AML-193 (cell line): ENCODE results near the gene DENND4A.
"Not testable (repeated sequence)": the region's sequence is repeated elsewhere in the genome, so short reads cannot be mapped to it uniquely, and the experiment has no call there.

Experiments used
- DNase-seq, 2 experiments: peaks; one replicate each; lab custom pipeline; 2025; lab: John Stamatoyannopoulos, UW

DENND4A gene

GRCh38 chr15:65789105-65789504, 3.0 kb downstream of the DENND4A start:
- no peak for DNase-seq

GRCh38 chr15:65787260-65787659, 4.8 kb downstream of the DENND4A start:
- DNase-seq = no peak

DNA sequence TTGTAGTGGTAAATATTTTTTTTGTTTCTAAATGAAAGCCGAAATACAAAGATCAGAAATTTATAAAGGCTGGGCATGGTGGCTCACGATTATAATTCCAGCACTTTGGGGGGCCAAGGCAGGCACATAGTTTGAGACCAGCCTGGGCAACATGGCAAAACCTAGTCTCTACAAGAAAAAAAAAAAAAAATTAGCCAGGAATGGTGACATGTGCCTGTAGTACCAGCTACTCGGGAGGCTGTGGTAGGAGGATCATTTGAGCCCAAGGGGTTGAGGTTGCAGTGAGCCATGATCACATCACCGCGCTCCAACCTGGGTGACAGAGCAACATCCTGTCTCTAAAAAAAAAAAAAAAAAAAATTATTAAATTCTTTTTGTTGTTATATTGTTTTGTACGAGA, 6.9 kb downstream of the DENND4A start:
- DNase-seq = no peak

DNA sequence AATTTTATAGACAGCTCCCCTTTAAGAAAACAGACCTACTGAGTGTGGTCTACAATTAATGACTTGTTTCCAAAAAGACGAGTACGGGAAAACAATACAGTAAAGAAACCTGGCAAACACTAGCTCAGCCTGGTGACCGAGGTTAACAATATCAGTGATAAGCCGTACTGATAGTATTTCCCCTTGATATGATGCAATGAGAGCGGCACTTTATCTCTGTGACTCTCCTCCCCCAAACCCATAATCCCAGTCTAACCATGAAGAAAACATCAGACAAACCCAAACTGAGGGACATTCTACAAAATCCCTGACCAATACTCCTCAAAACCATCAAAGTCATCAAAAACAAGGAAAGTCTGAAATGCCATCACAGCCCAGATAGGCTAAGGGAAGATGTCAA, 8.2 kb downstream of the DENND4A start:
- no peak for DNase-seq

- no peak for DNase-seq
These were observed 10.0 kb downstream of the DENND4A start for GRCh38 chr15:65782096-65782495.

DNA sequence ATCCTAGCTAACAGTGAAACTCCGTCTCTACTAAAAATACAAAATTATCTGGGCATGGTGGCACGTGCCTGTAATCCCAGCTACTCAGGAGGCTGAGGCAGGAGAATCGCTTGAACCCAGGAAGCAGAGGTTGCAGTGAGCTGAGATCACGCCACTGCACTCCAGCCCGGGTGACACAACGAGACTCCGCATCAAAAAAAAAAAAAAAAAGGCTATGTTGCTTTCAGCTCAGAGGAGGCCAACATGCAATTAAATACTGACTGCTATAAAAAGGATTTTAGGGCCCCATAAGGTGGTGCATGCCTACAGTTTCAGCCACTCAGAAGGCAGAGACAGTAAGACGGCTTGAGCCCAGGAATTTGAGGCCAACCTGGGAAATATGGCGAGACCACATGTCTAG, 13.4 kb downstream of the DENND4A start:
- not testable (repeated sequence) for DNase-seq

- no peak for DNase-seq
These were observed 13.8 kb downstream of the DENND4A start for GRCh38 chr15:65778269-65778668.

DNA sequence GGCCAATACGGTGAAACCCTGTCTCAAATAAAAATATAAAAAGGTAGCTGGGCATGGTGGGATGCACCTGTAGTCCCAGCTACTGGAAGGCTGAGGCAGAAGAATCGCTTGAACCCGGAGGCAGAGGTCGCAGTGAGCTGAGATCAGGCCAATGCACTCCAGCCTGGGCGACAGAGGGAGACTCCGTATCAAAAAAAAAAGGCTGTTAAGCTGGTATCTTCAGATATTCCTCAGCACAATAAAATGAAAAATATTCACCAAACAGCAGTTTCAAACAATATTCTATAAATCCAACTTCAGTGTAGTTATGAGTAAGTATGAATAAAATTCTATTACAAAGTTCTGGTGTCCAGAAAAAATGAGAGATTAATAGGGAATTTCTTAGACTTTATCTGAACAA, 14.2 kb downstream of the DENND4A start:
- no peak for DNase-seq

DNA sequence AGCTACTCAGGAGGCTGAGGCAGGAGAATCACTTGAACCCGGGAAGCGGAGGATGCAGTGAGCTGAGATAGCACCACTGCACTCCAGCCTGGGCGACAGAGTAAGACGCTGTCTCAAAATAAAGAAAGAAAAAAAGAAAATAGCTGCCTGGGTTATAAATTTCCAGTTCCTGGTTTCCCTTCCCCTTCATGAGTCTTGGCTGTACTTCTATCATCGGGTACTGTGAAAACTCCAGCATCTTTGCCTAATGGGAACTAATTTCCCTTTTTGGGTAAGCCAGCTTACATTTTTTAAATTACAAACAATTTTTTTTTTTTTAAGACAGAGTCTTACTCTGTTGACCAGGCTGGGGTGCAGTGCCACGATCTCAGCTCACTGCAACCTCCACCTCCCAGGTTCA, 15.0 kb downstream of the DENND4A start:
- no peak for DNase-seq

GRCh38 chr15:65773386-65774111, 18.5 kb downstream of the DENND4A start:
- DNase-seq = no peak

GRCh38 chr15:65772930-65773329, 19.2 kb downstream of the DENND4A start:
- DNase-seq = peak; percentile 49 to 57

DNA sequence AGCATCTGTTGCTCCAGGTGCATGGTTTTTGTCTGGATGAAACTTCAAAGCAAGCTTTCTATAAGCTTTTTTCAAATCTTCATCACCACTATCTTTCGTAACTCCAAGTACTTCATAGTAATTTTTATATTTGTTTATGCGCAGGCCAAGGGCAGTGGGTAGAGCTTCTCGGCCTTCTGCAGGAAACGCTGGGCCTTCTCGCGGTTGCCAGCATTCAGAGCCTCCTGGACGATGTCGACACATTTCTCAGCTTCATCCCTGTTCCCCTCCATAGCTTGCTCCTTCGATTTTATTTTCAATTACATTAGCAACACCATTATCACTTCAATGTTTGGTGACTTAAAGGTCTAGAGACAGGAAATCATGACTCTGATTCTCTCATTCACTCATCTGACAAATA, 20.2 kb downstream of the DENND4A start:
- DNase-seq = no peak

- no peak for DNase-seq
These were observed 22.6 kb downstream of the DENND4A start for GRCh38 chr15:65769482-65769881.

- no peak for DNase-seq
These were observed 24.2 kb downstream of the DENND4A start for GRCh38 chr15:65767895-65768294.

- DNase-seq = no peak
These were observed 24.9 kb downstream of the DENND4A start for GRCh38 chr15:65767264-65767595.

DNA sequence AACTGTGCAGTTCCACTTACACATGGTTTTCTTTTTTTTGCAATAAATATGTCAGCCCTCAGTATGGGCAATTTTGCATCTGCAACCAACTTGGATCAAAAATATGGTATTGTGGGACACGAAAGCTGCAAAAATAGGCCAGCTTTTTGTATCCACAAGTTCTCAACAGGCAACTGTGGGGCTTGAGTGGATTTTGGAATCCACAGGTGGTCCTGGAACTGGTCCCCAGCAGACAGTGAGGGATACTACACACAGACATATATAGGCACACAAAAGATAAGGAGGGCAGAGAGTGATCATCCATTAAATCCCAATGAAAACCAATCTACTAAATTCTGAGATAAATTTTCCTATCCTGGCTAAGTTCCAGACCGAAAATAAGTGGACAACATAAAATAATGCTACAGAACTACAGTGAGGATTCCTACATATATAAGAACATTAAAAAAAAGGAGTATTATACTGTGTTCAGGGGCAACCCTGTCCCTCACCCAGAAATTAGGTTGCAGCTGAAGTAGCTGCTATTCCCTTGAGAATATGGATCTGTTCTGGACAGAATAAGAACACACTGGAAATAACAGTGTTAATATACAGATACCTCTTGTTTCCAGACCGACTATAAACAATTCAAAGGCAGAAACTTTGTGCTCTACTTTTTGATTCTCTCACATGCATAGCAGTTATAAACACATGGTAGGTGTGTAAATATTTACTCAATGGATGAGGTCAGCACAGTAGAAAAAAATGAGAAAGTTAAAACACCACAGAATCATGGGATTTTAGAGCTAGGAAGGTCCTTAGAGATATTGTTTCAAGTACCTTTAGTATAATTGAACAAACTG, 25.4 kb downstream of the DENND4A start:
- no peak for DNase-seq

- DNase-seq = no peak
These were observed 27.0 kb downstream of the DENND4A start for GRCh38 chr15:65765106-65765505.

GRCh38 chr15:65762914-65763787, 28.9 kb downstream of the DENND4A start:
- DNase-seq = no peak

DNA sequence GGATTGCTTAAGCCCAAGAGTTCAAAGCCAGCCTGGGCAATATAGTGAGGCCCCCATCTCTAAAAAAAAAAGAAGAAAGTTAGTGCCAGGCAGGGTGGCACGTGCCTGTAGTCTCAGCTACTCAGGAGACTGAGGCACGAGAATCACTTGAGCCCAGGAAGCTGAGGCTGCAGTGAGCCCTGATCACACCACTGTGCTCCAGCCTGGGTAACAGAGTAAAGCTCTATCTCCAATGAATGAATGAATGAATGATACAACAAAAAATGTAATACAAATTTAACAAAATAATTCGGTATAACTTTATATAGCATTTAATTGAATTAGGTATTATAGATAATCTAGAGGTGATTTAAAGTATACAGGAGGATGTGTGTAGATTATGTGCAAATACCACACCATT, 29.7 kb downstream of the DENND4A start:
- no peak for DNase-seq

- no peak for DNase-seq
These were observed 30.7 kb downstream of the DENND4A start for GRCh38 chr15:65761210-65761926.

DNA sequence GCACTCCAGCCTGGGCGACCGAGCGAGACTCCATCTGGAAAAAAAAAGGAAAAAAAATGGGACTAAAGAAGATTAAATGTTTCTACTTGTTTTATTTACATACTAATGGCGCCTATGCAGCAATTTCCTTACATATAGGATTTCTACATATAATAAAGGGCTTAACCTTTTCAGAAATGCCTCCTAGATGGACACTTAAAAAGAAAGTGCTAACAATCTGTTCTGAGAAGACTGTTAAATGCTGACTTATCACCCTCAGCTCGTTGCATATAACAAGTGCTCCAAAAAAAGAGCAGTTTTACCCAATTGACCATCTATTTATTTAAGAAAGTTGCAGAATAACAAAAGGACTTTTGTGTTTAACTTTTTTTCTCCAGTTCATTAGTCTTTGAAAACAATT, 32.7 kb downstream of the DENND4A start:
- no peak for DNase-seq

DNA sequence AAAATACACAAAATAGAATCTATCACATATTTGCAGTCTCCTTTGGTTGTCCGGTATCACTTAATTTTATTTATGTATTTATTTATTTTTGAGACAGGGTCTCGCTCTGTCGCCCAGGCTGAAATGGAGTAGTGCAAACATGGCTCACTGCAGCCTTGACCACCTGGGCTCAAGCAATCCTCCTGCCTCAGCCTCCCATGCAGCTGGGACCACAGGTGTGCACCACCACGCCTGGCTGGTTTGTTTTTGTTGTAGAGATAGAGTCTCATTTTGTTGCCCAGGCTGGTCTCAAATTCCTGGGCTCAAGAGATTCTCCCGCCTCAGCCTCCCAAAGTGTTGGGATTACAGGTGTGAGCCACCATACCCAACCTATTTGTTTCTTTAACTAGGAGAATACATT, 33.9 kb downstream of the DENND4A start:
- DNase-seq = no peak
